ENCODE results near the gene SLC45A1. TPM values are rescaled to one million over a fixed set of nuclear protein-coding genes. Genes with fewer than 3 reads are reported as not detected.
A peak's percentile ranks its signal among the peaks of the same experiment; 100 is the strongest.

SLC45A1 gene
- total and polyA plus RNA-seq, 9 of the 15 experiments (the other 6 are each of a cell fraction or from before 2014, with no cell fraction given): not detected

DNA sequence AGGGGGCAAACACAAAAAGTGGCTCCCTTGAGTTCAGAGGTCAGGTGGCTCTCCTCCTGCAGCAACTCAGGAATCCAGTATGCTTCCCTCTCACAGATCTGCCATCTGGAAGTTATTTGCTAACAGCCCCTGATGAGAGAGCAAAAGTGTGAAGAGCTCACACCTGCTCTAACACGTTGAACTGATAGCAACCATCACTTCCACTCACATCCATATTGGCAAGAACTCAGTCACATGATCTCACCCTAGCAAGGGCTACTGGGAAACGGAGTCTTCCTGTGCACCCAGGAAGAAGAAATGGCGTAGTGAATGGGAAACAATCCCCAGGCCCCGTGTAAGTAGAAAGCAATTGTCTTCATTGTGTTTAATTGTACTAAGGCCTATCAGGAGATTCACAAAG, 20.7 kb upstream of the SLC45A1 start (continued):
- 0 out of 2 replicates have a peak, but pooled peaks have one; percentile 46 for TF ChIP-seq ZBTB40 (IDR thresholded peaks at IDR 0.05)
- no peak for TF ChIP-seq ZBTB40 (CRISPR knock-in tag; IDR thresholded peaks at IDR 0.05)
- TF ChIP-seq, protein P1, sequence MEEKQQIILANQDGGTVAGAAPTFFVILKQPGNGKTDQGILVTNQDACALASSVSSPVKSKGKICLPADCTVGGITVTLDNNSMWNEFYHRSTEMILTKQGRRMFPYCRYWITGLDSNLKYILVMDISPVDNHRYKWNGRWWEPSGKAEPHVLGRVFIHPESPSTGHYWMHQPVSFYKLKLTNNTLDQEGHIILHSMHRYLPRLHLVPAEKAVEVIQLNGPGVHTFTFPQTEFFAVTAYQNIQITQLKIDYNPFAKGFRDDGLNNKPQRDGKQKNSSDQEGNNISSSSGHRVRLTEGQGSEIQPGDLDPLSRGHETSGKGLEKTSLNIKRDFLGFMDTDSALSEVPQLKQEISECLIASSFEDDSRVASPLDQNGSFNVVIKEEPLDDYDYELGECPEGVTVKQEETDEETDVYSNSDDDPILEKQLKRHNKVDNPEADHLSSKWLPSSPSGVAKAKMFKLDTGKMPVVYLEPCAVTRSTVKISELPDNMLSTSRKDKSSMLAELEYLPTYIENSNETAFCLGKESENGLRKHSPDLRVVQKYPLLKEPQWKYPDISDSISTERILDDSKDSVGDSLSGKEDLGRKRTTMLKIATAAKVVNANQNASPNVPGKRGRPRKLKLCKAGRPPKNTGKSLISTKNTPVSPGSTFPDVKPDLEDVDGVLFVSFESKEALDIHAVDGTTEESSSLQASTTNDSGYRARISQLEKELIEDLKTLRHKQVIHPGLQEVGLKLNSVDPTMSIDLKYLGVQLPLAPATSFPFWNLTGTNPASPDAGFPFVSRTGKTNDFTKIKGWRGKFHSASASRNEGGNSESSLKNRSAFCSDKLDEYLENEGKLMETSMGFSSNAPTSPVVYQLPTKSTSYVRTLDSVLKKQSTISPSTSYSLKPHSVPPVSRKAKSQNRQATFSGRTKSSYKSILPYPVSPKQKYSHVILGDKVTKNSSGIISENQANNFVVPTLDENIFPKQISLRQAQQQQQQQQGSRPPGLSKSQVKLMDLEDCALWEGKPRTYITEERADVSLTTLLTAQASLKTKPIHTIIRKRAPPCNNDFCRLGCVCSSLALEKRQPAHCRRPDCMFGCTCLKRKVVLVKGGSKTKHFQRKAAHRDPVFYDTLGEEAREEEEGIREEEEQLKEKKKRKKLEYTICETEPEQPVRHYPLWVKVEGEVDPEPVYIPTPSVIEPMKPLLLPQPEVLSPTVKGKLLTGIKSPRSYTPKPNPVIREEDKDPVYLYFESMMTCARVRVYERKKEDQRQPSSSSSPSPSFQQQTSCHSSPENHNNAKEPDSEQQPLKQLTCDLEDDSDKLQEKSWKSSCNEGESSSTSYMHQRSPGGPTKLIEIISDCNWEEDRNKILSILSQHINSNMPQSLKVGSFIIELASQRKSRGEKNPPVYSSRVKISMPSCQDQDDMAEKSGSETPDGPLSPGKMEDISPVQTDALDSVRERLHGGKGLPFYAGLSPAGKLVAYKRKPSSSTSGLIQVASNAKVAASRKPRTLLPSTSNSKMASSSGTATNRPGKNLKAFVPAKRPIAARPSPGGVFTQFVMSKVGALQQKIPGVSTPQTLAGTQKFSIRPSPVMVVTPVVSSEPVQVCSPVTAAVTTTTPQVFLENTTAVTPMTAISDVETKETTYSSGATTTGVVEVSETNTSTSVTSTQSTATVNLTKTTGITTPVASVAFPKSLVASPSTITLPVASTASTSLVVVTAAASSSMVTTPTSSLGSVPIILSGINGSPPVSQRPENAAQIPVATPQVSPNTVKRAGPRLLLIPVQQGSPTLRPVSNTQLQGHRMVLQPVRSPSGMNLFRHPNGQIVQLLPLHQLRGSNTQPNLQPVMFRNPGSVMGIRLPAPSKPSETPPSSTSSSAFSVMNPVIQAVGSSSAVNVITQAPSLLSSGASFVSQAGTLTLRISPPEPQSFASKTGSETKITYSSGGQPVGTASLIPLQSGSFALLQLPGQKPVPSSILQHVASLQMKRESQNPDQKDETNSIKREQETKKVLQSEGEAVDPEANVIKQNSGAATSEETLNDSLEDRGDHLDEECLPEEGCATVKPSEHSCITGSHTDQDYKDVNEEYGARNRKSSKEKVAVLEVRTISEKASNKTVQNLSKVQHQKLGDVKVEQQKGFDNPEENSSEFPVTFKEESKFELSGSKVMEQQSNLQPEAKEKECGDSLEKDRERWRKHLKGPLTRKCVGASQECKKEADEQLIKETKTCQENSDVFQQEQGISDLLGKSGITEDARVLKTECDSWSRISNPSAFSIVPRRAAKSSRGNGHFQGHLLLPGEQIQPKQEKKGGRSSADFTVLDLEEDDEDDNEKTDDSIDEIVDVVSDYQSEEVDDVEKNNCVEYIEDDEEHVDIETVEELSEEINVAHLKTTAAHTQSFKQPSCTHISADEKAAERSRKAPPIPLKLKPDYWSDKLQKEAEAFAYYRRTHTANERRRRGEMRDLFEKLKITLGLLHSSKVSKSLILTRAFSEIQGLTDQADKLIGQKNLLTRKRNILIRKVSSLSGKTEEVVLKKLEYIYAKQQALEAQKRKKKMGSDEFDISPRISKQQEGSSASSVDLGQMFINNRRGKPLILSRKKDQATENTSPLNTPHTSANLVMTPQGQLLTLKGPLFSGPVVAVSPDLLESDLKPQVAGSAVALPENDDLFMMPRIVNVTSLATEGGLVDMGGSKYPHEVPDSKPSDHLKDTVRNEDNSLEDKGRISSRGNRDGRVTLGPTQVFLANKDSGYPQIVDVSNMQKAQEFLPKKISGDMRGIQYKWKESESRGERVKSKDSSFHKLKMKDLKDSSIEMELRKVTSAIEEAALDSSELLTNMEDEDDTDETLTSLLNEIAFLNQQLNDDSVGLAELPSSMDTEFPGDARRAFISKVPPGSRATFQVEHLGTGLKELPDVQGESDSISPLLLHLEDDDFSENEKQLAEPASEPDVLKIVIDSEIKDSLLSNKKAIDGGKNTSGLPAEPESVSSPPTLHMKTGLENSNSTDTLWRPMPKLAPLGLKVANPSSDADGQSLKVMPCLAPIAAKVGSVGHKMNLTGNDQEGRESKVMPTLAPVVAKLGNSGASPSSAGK (IDR thresholded peaks at IDR 0.05): 0 out of 2 replicates have a peak, but pooled peaks have one; percentile 14
- TF ChIP-seq SLC30A9 (CRISPR knock-in tag; IDR thresholded peaks at IDR 0.05): no peak
- peak; percentile 86 for TF ChIP-seq TFE3 (CRISPR knock-in tag; IDR thresholded peaks at IDR 0.05)

All from K562 (cell line).